ENCODE measurements around the gene MOSPD3. TPM values are rescaled to one million over a fixed set of nuclear protein-coding genes. Genes with fewer than 3 reads are reported as not detected.
A peak's percentile ranks its signal among the peaks of the same experiment; 100 is the strongest.

The MOSPD3 gene
- total RNA-seq, 4 donors from 2014 or later, result 6.6 to 16.8 (median 12.0) TPM

- H3K9me3 ChIP-seq, result no peaks in the 10 kb centered on the region
- H3K36me3 ChIP-seq, result peaks cover 10 to 53% (median 31%) of the 10 kb centered on the region in 4 donors
- peaks cover 13 to 44% (median 23%) of the 10 kb centered on the region in 4 donors for H3K4me1 ChIP-seq
- 85% methylated on average over 6 of the region's 6 CpGs for WGBS
- intact Hi-C loops (cut with DNase I), result no loop called here
- no peak overlapping the region for H3K27ac ChIP-seq (replicated peaks in 1 of 4)
- no peak overlapping the region for H3K4me3 ChIP-seq
- DNase-seq (ENCODE audit: extremely low spot score), result no peak
- peaks cover 0 to 11% (median 1%) of the 10 kb centered on the region in 4 donors for H3K27me3 ChIP-seq
- TF ChIP-seq POLR2A (IDR thresholded peaks at IDR 0.05; ENCODE audit: low read depth) (no peak), EP300 (IDR thresholded peaks at IDR 0.05) (no peak), CTCF (IDR thresholded peaks at IDR 0.05) (no peak), POLR2AphosphoS5 (IDR thresholded peaks at IDR 0.05) (no peak)
Measured at GRCh38 chr7:100566018-100566531, 46.3 kb upstream of the MOSPD3 start.

GRCh38 chr7:100567031-100567730, 45.2 kb upstream of the MOSPD3 start:
- intact Hi-C loops (cut with DNase I), result no loop called here
- peaks cover 13 to 45% (median 24%) of the 10 kb centered on the region in 4 donors for H3K4me1 ChIP-seq
- WGBS, result 69% methylated on average over 10 of the region's 12 CpGs
- peaks cover 4 to 42% (median 24%) of the 10 kb centered on the region in 4 donors for H3K36me3 ChIP-seq
- no peaks in the 10 kb centered on the region for H3K9me3 ChIP-seq
- peaks cover 0 to 20% (median 1%) of the 10 kb centered on the region in 4 donors for H3K27me3 ChIP-seq
- peak overlapping the region in 1 of 4 donors; percentile 15 for H3K27ac ChIP-seq (replicated peaks in 1 of 4)
- DNase-seq (ENCODE audit: extremely low spot score), result no peak
- no peak overlapping the region for H3K4me3 ChIP-seq
- TF ChIP-seq POLR2A (IDR thresholded peaks at IDR 0.05; ENCODE audit: low read depth) (no peak), POLR2AphosphoS5 (IDR thresholded peaks at IDR 0.05) (no peak), CTCF (IDR thresholded peaks at IDR 0.05) (no peak), EP300 (IDR thresholded peaks at IDR 0.05) (no peak)

GRCh38 chr7:100567751-100568175, 44.6 kb upstream of the MOSPD3 start:
- H3K9me3 ChIP-seq, result no peaks in the 10 kb centered on the region
- DNase-seq (ENCODE audit: extremely low spot score), result no peak
- H3K36me3 ChIP-seq, result peaks cover 0 to 36% (median 20%) of the 10 kb centered on the region in 4 donors
- WGBS, result 77% methylated on average over 3 of the region's 3 CpGs
- intact Hi-C loops (cut with DNase I), result no loop called here
- H3K27ac ChIP-seq (replicated peaks in 1 of 4), result no peak overlapping the region
- TF ChIP-seq POLR2A (IDR thresholded peaks at IDR 0.05; ENCODE audit: low read depth), result no peak
- no peak for TF ChIP-seq POLR2AphosphoS5 (IDR thresholded peaks at IDR 0.05)
- TF ChIP-seq EP300 (IDR thresholded peaks at IDR 0.05), result no peak
- no peak for TF ChIP-seq CTCF (IDR thresholded peaks at IDR 0.05)
- peaks cover 13 to 45% (median 24%) of the 10 kb centered on the region in 4 donors for H3K4me1 ChIP-seq
- H3K27me3 ChIP-seq, result peaks cover 0 to 26% (median 1%) of the 10 kb centered on the region in 4 donors
- no peak overlapping the region for H3K4me3 ChIP-seq

GRCh38 chr7:100568176-100568895, 44.0 kb upstream of the MOSPD3 start:
- TF ChIP-seq EP300 (IDR thresholded peaks at IDR 0.05) (no peak), POLR2AphosphoS5 (IDR thresholded peaks at IDR 0.05) (no peak), POLR2A (IDR thresholded peaks at IDR 0.05; ENCODE audit: low read depth) (no peak), CTCF (IDR thresholded peaks at IDR 0.05) (no peak)
- intact Hi-C loops (cut with DNase I), result no loop called here
- peaks cover 13 to 45% (median 24%) of the 10 kb centered on the region in 4 donors for H3K4me1 ChIP-seq
- H3K27me3 ChIP-seq, result peaks cover 0 to 32% (median 1%) of the 10 kb centered on the region in 4 donors
- H3K36me3 ChIP-seq, result peaks cover 0 to 35% (median 16%) of the 10 kb centered on the region in 4 donors
- WGBS, result 93% methylated on average over 2 of the region's 11 CpGs
- H3K4me3 ChIP-seq, result no peak overlapping the region
- no peak overlapping the region for H3K27ac ChIP-seq (replicated peaks in 1 of 4)
- DNase-seq (ENCODE audit: extremely low spot score), result no peak
- no peaks in the 10 kb centered on the region for H3K9me3 ChIP-seq

All from esophagus muscularis mucosa (tissue), 4 donors.